Neural cell (in vitro differentiated cells): ENCODE data around the gene MLC1. TPM values are rescaled to one million over a fixed set of nuclear protein-coding genes. Genes with fewer than 3 reads are reported as not detected.

ENCODE experiments used
- H2AFZ ChIP-seq: fragments of 200-600, 300-800 bp; sonication (generic), shearing (Covaris generic); 2 replicates; pipeline ENCODE4 v1.6.0; 2014; ENCODE audit warnings: low read depth, mild to moderate bottlenecking, antibody characterized with exemption, low read length, moderate library complexity
- H3F3A ChIP-seq: fragments of 200-600 bp; shearing (Covaris generic); 2 replicates; pipeline ENCODE4 v1.6.1; 2016; ENCODE audit warnings: mild to moderate bottlenecking, moderate library complexity, mixed read lengths, antibody characterized with exemption, low read length; ENCODE audit not compliant: insufficient read depth, poor library complexity, severe bottlenecking
- H3K27ac ChIP-seq: fragments of 200-600, 300-800 bp; sonication (generic), shearing (Covaris generic); 2 replicates; pipeline ENCODE4 v1.5.1; 2014; ENCODE audit warnings: mild to moderate bottlenecking, low read length, moderate library complexity
- H3K27me3 ChIP-seq: fragments of 300-800, 200-600 bp; sonication (generic), shearing (Covaris generic); 2 replicates; pipeline ENCODE4 v1.6.0; 2014; ENCODE audit warnings: mild to moderate bottlenecking, low read depth, low read length, moderate library complexity; ENCODE audit not compliant: insufficient read depth
- H3K36me3 ChIP-seq: fragments of 300-800, 200-600 bp; sonication (generic), shearing (Covaris generic); 2 replicates; pipeline ENCODE4 v1.5.1; 2014; ENCODE audit warnings: mild to moderate bottlenecking, antibody characterized with exemption, low read length, moderate library complexity; ENCODE audit not compliant: insufficient read depth
- H3K4me2 ChIP-seq: fragments of 300-800, 200-600 bp; sonication (generic), shearing (Covaris generic); 2 replicates; pipeline ENCODE4 v1.6.0; 2014; ENCODE audit warnings: mild to moderate bottlenecking, low read length
- H3K4me3 ChIP-seq: fragments of 300-800, 200-600 bp; sonication (generic), shearing (Covaris generic); 2 replicates; pipeline ENCODE4 v1.5.1; 2014; ENCODE audit warnings: mild to moderate bottlenecking, low read length, moderate library complexity
- H3K79me2 ChIP-seq: fragments of 200-600 bp; shearing (Covaris generic); replicated peaks from 2 replicates; pipeline ENCODE4 v1.6.0; 2014; ENCODE audit warnings: mild to moderate bottlenecking, low read length, moderate library complexity; ENCODE audit not compliant: insufficient read depth
- H3K9ac ChIP-seq: fragments of 300-800, 200-600 bp; sonication (generic), shearing (Covaris generic); 2 replicates; pipeline ENCODE4 v1.6.1; 2016; ENCODE audit warnings: mild to moderate bottlenecking, low read length, mixed read lengths
- H3K9me2 ChIP-seq: fragments of 200-600 bp; shearing (Covaris generic); 2 replicates; pipeline ENCODE4 v1.6.1; 2016; ENCODE audit warnings: mild to moderate bottlenecking, low read length, mixed read lengths; ENCODE audit not compliant: insufficient read depth
- H3K9me3 ChIP-seq: fragments of 200-600, 300-800 bp; sonication (generic), shearing (Covaris generic); 2 replicates; pipeline ENCODE4 v1.6.1; 2016; ENCODE audit warnings: mild to moderate bottlenecking, mixed run types, low read length, moderate library complexity, mixed read lengths
- H4K20me1 ChIP-seq: fragments of 200-600 bp; shearing (Covaris generic); 2 replicates; pipeline ENCODE4 v1.6.1; 2016; ENCODE audit warnings: mild to moderate bottlenecking, mixed run types; ENCODE audit not compliant: insufficient read depth
- EP300 ChIP-seq: fragments of 450-650 bp; conservative IDR thresholded peaks from 2 replicates; pipeline ENCODE4 v1.6.1; 2014; ENCODE audit warnings: antibody characterized with exemption, mild to moderate bottlenecking, moderate library complexity; ENCODE audit not compliant: poor library complexity, severe bottlenecking
- EZH2 ChIP-seq: fragments of 200-600, 300-800 bp; shearing (Covaris generic), sonication (generic); IDR thresholded peaks from 2 replicates; pipeline ENCODE4 v1.6.1; 2014; ENCODE audit warnings: antibody characterized with exemption, low read length, borderline replicate concordance, mild to moderate bottlenecking; ENCODE audit not compliant: insufficient read depth, poor library complexity, severe bottlenecking
- MXI1 ChIP-seq: fragments of 450-650 bp; conservative IDR thresholded peaks from 2 replicates; pipeline ENCODE4 v1.6.1; 2014; ENCODE audit warnings: antibody characterized with exemption, mild to moderate bottlenecking; ENCODE audit not compliant: poor library complexity, severe bottlenecking
- POLR2AphosphoS5 ChIP-seq: IDR thresholded peaks from 2 replicates; pipeline ENCODE4 v1.6.1; 2012
- RAD21 ChIP-seq: fragments of 450-650 bp; conservative IDR thresholded peaks from 2 replicates; pipeline ENCODE4 v1.6.1; 2014; ENCODE audit warnings: antibody characterized with exemption, mild to moderate bottlenecking, moderate library complexity
- REST ChIP-seq: IDR thresholded peaks from 2 replicates; pipeline ENCODE4 v1.6.1; 2012; ENCODE audit warnings: borderline replicate concordance
- SMC3 ChIP-seq: fragments of 450-650 bp; conservative IDR thresholded peaks from 2 replicates; pipeline ENCODE4 v1.6.1; 2014; ENCODE audit warnings: antibody characterized with exemption, mild to moderate bottlenecking, moderate library complexity; ENCODE audit not compliant: poor library complexity
- TAF1 ChIP-seq: IDR thresholded peaks from 2 replicates; pipeline ENCODE4 v1.6.1; 2012; ENCODE audit warnings: low read depth
- polyA plus RNA-seq: library from polyadenylated mRNA; depleted of rRNA; stranded (reverse); fragments of >200 nt; gene quantifications from 2 replicates; pipeline ENCODE4 v1.2.3, GENCODE V29; 2014
- TF ChIP-seq, protein P1 (sequence below): fragments of 450-650 bp; IDR thresholded peaks from 2 replicates; pipeline ENCODE4 v1.5.1; 2014; ENCODE audit warnings: antibody characterized with exemption, mild to moderate bottlenecking, moderate library complexity; ENCODE audit not compliant: poor library complexity, severe bottlenecking

Gene MLC1
- polyA plus RNA-seq, 1 donor from 2014 or later, result not detected

DNA sequence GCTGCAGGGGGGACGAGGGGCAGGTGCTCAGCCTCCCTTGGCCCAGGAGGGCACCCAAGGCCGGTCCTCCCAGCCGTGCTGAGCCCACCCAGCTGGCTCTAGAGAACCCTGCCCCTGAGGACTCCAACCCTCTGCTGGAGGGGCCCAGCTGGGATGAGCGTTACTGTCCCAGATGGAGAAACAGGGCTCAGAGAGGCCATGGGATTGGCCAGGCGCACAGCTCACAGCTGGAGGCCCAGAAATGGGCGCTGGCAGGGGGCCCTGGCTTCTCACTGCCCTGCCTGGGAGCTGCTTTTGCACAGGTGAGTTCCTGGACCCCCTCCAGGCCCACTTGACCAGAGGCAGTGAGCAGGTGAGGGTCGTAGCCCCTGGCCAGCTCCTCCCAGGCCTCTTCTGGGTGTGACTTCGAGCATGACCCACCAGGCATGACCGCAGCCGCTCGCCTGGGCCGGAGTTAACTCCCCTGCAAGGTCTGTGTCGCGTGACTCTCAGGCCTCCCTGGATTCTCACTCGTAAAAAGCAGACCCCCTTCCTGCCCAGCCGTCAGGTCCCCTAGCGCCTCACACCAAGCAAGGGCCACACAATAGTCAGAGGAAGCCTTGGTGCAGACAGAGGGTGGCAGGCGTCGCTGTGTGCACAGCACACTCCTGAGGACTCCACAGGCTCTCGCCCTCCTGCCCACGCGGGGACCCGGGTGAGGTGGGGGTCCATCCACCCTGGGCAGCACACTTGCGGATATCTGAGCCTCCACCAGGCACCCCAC is 52.9 kb downstream of the MLC1 start:
- Histone ChIP-seq H3K36me3 (no peaks in the 10 kb centered on the region), H3K9me2 (no peaks in the 10 kb centered on the region), H3K27me3 (peaks cover 7% of the 10 kb centered on the region), H3K79me2 (no peaks in the 10 kb centered on the region), H3K9ac (no peak overlapping the region), H4K20me1 (no peaks in the 10 kb centered on the region), H3F3A (no peaks in the 10 kb centered on the region), H3K27ac (no peak overlapping the region), H3K4me3 (no peak overlapping the region), H2AFZ (no peak overlapping the region), H3K4me2 (no peak overlapping the region), H3K9me3 (no peaks in the 10 kb centered on the region)
- TF ChIP-seq MXI1 (no peak), REST (no peak), RAD21 (no peak), SMC3 (no peak), POLR2AphosphoS5 (no peak), EP300 (no peak), EZH2 (no peak), TAF1 (no peak)
- TF ChIP-seq, protein P1, sequence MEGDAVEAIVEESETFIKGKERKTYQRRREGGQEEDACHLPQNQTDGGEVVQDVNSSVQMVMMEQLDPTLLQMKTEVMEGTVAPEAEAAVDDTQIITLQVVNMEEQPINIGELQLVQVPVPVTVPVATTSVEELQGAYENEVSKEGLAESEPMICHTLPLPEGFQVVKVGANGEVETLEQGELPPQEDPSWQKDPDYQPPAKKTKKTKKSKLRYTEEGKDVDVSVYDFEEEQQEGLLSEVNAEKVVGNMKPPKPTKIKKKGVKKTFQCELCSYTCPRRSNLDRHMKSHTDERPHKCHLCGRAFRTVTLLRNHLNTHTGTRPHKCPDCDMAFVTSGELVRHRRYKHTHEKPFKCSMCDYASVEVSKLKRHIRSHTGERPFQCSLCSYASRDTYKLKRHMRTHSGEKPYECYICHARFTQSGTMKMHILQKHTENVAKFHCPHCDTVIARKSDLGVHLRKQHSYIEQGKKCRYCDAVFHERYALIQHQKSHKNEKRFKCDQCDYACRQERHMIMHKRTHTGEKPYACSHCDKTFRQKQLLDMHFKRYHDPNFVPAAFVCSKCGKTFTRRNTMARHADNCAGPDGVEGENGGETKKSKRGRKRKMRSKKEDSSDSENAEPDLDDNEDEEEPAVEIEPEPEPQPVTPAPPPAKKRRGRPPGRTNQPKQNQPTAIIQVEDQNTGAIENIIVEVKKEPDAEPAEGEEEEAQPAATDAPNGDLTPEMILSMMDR, result no peak

DNA sequence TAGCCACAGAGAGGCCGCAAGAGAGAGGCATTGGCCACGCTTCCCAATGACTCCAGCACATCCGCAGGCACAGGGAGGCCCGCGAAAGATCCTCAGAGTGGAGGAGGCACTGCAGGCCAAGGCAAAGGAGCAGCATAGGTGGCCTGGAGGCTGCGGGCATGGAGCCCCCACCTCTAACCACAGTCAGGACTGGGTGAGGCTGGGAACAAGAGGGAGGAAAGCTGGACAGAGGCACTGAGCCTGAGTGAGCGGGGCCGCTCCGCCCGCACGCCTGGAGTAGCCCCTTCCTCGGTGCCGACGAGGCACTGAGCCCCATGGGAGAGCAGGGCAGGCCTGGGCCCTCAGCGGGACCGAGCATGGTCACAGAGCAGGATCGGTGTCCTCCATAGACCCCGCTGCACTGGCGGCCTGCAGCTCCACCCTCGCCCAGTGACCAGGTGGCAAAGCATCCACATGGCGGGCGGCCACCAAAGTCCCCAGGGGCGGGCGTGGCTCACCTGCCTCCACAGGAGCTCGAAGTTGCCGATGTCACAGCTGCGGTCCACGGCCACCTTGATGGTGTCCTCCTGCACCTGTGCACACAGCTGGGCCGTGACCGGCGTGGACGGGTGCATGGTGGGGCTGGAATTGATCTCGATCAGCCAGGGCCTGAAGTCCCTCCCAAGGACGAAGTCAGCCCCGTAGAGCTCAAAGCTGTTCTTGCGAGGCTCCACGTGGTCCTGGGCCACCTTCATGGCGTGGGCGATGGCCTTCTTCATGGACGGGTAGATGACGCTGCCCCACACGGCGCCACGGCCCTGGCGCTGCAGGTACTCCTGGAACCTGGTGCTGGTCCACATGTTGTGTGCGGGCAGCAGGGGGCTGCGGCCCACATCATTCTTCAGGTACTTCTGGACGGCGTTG is 53.8 kb downstream of the MLC1 start:
- no peaks in the 10 kb centered on the region for H4K20me1 ChIP-seq
- H3K9ac ChIP-seq, result no peak overlapping the region
- peaks cover 7% of the 10 kb centered on the region for H3K27me3 ChIP-seq
- H3K27ac ChIP-seq, result no peak overlapping the region
- no peaks in the 10 kb centered on the region for H3F3A ChIP-seq
- H3K4me3 ChIP-seq, result no peak overlapping the region
- no peaks in the 10 kb centered on the region for H3K9me2 ChIP-seq
- H3K36me3 ChIP-seq, result no peaks in the 10 kb centered on the region
- H3K9me3 ChIP-seq, result no peaks in the 10 kb centered on the region
- no peak overlapping the region for H2AFZ ChIP-seq
- no peaks in the 10 kb centered on the region for H3K79me2 ChIP-seq
- no peak for TF ChIP-seq RAD21
- TF ChIP-seq, protein P1, result no peak
- no peak for TF ChIP-seq REST
- no peak for TF ChIP-seq EZH2
- TF ChIP-seq EP300, result no peak
- no peak for TF ChIP-seq SMC3
- TF ChIP-seq POLR2AphosphoS5, result no peak
- no peak for TF ChIP-seq TAF1
- TF ChIP-seq MXI1, result no peak
- no peak overlapping the region for H3K4me2 ChIP-seq
